Kidney capillary endothelial cell (primary cell): ENCODE data around the gene METTL22.
A peak's percentile ranks its signal among the peaks of the same experiment; 100 is the strongest.

ENCODE experiments used
- DNase-seq: peaks from one replicate; pipeline ENCODE4 v3.0.0-alpha.2; 2018; ENCODE audit warnings: low spot score

The METTL22 gene

GRCh38 chr16:8632675-8633182 lies 11.2 kb downstream of the METTL22 start:
- peak; percentile 74 for DNase-seq

GRCh38 chr16:8634991-8635736 lies 13.7 kb downstream of the METTL22 start:
- peak; percentile 9 for DNase-seq

DNA sequence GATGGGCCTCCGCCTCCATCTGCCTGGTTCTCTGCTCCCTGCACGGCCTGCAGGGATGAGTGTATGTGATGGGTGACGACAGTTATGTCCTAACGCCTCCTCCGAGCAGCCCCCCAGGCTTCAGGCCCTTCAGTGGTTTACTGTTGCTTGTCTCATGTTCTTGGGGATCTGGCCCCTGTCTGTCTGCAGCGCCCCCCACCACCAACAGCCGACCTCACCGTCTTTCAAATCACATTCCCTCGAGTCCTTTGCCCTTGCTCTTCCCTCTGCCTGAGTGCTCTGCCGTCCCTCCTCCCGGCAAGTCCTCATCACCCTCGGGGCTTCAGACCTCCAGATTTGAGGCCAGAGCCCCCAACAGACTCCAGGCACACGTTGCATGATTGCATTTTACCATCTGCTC lies 18.2 kb downstream of the METTL22 start:
- DNase-seq = no peak

DNA sequence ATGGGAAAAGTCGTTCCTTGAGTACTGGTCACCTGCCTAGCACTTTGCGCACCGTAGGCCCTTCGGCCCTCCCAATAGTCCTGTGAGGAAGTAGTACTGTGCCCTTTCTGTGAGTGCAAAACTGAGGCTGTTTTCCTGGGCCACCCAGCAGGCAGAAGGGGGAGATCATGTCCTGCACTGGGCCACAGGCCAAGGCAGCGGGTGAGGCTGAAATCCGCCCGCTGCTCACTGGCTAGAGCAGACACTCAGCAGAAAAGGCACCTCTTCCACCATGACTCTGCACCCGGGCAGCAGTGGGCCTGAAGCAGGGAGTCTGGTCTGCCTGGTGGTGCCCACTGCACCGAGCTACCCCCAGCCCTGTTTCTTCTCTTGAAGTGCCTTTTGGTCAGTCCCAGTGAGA lies 20.2 kb downstream of the METTL22 start:
- DNase-seq = no peak

GRCh38 chr16:8642146-8642545 lies 20.6 kb downstream of the METTL22 start:
- DNase-seq = no peak

GRCh38 chr16:8644211-8645140 lies 23.0 kb downstream of the METTL22 start:
- no peak for DNase-seq

- no peak for DNase-seq
These were observed 23.6 kb downstream of the METTL22 start for GRCh38 chr16:8645141-8645521.

- no peak for DNase-seq
These were observed 24.3 kb downstream of the METTL22 start for GRCh38 chr16:8645831-8646230.

DNA sequence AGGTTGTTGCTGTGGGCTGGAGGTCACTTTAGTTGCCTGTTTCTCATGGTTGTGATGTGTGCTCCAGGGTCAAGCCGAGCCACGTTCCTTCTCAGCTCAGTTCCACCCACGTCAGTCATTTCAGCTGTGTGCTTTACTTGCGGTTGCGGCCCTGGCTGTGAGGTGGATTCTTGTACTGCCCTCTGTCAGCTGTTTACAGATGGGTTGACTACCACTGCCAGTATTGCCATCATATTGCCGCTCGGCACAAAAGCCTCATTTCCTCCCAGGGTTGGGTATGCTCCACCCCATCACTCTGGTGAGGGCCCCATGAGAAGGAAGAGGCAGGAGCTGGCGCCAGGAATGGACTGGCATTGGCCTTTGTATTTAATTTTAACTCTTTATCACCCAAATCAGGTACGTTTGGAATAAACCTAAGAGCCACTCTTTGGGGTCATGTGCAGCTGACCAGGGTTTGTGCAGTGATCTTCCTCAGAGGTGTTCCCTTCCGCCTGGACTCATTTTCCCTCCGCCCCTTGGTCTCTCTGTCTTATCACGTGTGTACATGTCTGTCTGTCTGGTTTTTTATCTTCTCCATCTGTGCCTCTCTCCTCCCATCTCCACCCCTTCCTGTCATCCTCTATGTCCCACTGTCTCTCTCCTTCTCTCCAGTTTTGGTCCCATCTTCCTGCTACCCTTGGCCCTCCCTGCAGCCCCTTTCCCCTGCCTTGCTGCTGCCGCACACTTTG lies 25.0 kb downstream of the METTL22 start:
- no peak for DNase-seq

GRCh38 chr16:8647721-8648318 lies 26.3 kb downstream of the METTL22 start:
- no peak for DNase-seq

DNA sequence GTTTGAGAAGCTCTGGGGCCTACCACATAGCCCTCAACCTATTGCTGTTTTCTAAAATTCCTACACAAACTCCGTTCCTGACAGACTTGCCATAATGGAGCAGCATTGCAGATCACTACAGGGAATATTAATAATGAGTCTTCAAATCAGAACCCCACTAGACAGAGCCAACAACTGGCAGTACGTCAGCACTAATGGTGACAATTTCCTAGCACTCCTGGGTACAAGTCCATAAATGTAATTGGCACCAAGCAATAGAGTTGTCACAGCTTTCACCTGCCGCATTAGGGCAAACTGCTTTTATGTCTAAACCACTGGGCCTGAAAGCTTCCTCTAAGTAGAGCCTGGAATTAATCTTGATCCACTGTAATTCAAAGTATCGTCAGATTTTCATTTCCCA lies 27.4 kb downstream of the METTL22 start:
- no peak for DNase-seq

GRCh38 chr16:8649829-8650554 lies 28.5 kb downstream of the METTL22 start:
- DNase-seq = no peak

- DNase-seq = peak; percentile 22
These were observed 30.5 kb downstream of the METTL22 start for GRCh38 chr16:8651958-8652357.

GRCh38 chr16:8655184-8655717 lies 33.8 kb downstream of the METTL22 start:
- peak; percentile 33 for DNase-seq

DNA sequence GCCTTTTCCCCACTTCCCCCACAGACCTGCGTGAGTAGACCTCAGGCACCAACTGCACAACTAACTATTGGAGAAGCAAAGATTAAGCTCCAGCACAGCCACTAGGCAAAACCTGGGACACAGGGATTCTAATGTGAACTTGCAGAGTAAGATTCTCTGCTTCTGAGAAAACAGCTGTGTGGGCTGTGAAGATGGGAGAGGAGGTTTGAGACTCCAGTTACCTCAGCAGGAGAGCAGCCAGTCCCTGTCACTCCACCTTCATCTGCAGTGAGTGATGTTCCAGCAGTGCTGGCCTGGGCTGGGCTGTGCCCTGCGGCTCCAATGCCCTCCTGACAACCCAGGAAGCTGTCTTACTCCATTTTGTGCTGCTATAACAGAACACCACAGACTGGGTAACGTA lies 34.9 kb downstream of the METTL22 start:
- DNase-seq = no peak

DNA sequence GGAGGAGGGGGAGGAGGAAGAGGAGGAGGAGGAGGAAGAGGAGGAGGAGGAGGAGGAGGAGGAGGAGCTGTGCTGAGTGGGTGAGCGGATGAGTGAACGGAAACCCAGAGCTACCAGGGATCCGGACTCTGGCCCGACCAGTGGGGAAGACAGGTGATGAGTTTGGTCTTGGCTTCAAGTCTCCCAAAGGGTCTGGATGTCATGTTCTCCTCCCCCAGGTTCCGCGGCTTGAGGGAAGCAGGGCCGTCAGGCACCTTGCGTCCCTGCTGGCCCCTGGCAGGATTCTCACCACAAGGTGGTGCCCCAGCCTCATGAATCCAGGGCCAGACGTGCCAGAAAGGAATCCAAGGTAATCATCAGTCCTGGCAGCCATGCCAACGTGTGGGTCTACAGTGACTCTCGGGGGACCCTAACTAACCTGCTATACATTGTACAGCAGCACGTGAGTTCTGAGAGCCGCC lies 39.4 kb downstream of the METTL22 start:
- DNase-seq = peak; percentile 48

GRCh38 chr16:8661703-8662102 lies 40.2 kb downstream of the METTL22 start:
- no peak for DNase-seq

GRCh38 chr16:8663192-8664089 lies 41.9 kb downstream of the METTL22 start:
- no peak for DNase-seq

DNA sequence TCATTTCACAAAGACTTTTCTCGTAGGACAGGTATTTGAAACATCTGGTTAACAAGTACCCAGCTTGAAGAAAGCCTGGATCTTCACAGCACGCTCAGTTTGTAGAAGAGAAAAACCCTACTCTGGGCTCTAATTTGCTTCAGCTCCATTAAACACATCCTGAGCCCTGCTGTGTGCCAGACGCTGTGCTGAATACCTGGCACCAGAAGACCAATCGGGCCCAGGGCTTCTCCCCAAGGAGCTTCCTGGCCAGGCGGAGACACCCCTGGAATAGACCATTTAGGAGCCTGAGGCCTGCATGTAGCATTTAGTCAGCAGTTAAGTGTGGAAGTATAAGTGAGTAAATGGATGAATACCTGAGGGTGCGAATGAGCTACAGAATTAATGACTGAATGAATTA lies 44.0 kb downstream of the METTL22 start:
- DNase-seq = no peak

GRCh38 chr16:8667492-8667891 lies 46.0 kb downstream of the METTL22 start:
- DNase-seq = no peak
